ENCODE data around the gene NINJ1.

The NINJ1 gene

GRCh38 chr9:93129691-93130500 is 4.2 kb downstream of the NINJ1 start:
- no peak overlapping the region for H2BK5ac ChIP-seq (ENCODE audit: low read depth, low read length, poor library complexity)
- no peak overlapping the region for H3K9ac ChIP-seq (ENCODE audit: low read length)
- no peak overlapping the region for H3K27ac ChIP-seq (ENCODE audit: low read depth, low read length)
- no peak overlapping the region for H2BK120ac ChIP-seq (ENCODE audit: insufficient read depth, low read length, poor library complexity)
- no peak overlapping the region for H3K4me2 ChIP-seq (ENCODE audit: low read length)
- H3K27me3 ChIP-seq (ENCODE audit: insufficient read depth, low read length) = no peaks in the 10 kb centered on the region
- H3K4me3 ChIP-seq (ENCODE audit: low read depth, low read length) = no peak overlapping the region
- H3K14ac ChIP-seq (ENCODE audit: low read length) = no peak overlapping the region
- peaks cover 10% of the 10 kb centered on the region for H3K79me2 ChIP-seq (ENCODE audit: control insufficient read depth, insufficient read depth, low read length, poor library complexity)
- WGBS (ENCODE audit: extremely low coverage, insufficient coverage, insufficient read length) = no CpG with 5 or more reads among the region's 11 CpGs
- H4K12ac ChIP-seq (ENCODE audit: low read depth, low read length) = no peak overlapping the region
- H3K18ac ChIP-seq (ENCODE audit: low read length) = no peak overlapping the region
- H4K8ac ChIP-seq (ENCODE audit: low read depth, low read length) = no peak overlapping the region
- peaks cover under 1 to 8% of the 10 kb centered on the region in 2 experiments for H3K36me3 ChIP-seq (ENCODE audit: control insufficient read depth in 1 of 2, insufficient read depth in 2 of 2, low read length in 2 of 2)
- H2BK12ac ChIP-seq (ENCODE audit: low read length) = no peak overlapping the region
- peaks cover 17% of the 10 kb centered on the region for H3K79me1 ChIP-seq (ENCODE audit: low read length)
- no peak for DNase-seq
- H3K4me1 ChIP-seq (ENCODE audit: control insufficient read depth in 1 of 2, insufficient read depth in 2 of 2, low read length in 2 of 2) = peaks cover 26 to 30% of the 10 kb centered on the region in 2 experiments
- no peak overlapping the region for H4K91ac ChIP-seq (ENCODE audit: low read depth, low read length)
- no peak overlapping the region for H3K23ac ChIP-seq (ENCODE audit: low read length)
- H3K4ac ChIP-seq (ENCODE audit: low read depth, low read length) = no peak overlapping the region
- no peak overlapping the region for H2AK5ac ChIP-seq (ENCODE audit: low read length)
- H2AFZ ChIP-seq (ENCODE audit: insufficient read depth, low read length, poor library complexity) = no peak overlapping the region
- H3K9me3 ChIP-seq (ENCODE audit: insufficient read depth, low read depth, low read length) = peaks cover 3% of the 10 kb centered on the region

- H4K12ac ChIP-seq (ENCODE audit: low read depth, low read length) = no peak overlapping the region
- H3K36me3 ChIP-seq (ENCODE audit: control insufficient read depth in 1 of 2, insufficient read depth in 2 of 2, low read length in 2 of 2) = peaks cover 5 to 13% of the 10 kb centered on the region in 2 experiments
- no peak overlapping the region for H3K14ac ChIP-seq (ENCODE audit: low read length)
- H3K79me2 ChIP-seq (ENCODE audit: control insufficient read depth, insufficient read depth, low read length, poor library complexity) = peaks cover 7% of the 10 kb centered on the region
- H2BK120ac ChIP-seq (ENCODE audit: insufficient read depth, low read length, poor library complexity) = no peak overlapping the region
- H3K4ac ChIP-seq (ENCODE audit: low read depth, low read length) = no peak overlapping the region
- no peak for DNase-seq
- H3K4me2 ChIP-seq (ENCODE audit: low read length) = no peak overlapping the region
- no peak overlapping the region for H2AK5ac ChIP-seq (ENCODE audit: low read length)
- peaks cover 3% of the 10 kb centered on the region for H3K9me3 ChIP-seq (ENCODE audit: insufficient read depth, low read depth, low read length)
- no peaks in the 10 kb centered on the region for H3K27me3 ChIP-seq (ENCODE audit: insufficient read depth, low read length)
- no peak overlapping the region for H2BK5ac ChIP-seq (ENCODE audit: low read depth, low read length, poor library complexity)
- H3K79me1 ChIP-seq (ENCODE audit: low read length) = peaks cover 12% of the 10 kb centered on the region
- WGBS (ENCODE audit: extremely low coverage, insufficient coverage, insufficient read length) = no CpG with 5 or more reads among the region's 8 CpGs
- H2BK12ac ChIP-seq (ENCODE audit: low read length) = no peak overlapping the region
- no peak overlapping the region for H2AFZ ChIP-seq (ENCODE audit: insufficient read depth, low read length, poor library complexity)
- no peak overlapping the region for H4K91ac ChIP-seq (ENCODE audit: low read depth, low read length)
- no peak overlapping the region for H3K27ac ChIP-seq (ENCODE audit: low read depth, low read length)
- H3K9ac ChIP-seq (ENCODE audit: low read length) = no peak overlapping the region
- H3K4me1 ChIP-seq (ENCODE audit: control insufficient read depth in 1 of 2, insufficient read depth in 2 of 2, low read length in 2 of 2) = peaks cover 22 to 30% of the 10 kb centered on the region in 2 experiments
- no peak overlapping the region for H3K4me3 ChIP-seq (ENCODE audit: low read depth, low read length)
- H4K8ac ChIP-seq (ENCODE audit: low read depth, low read length) = no peak overlapping the region
- H3K23ac ChIP-seq (ENCODE audit: low read length) = no peak overlapping the region
- no peak overlapping the region for H3K18ac ChIP-seq (ENCODE audit: low read length)
Observed at GRCh38 chr9:93129286-93129685, 4.8 kb downstream of the NINJ1 start.

GRCh38 chr9:93128715-93129224 is 5.3 kb downstream of the NINJ1 start:
- Histone ChIP-seq H2BK120ac (ENCODE audit: insufficient read depth, low read length, poor library complexity) (no peak overlapping the region), H2AK5ac (ENCODE audit: low read length) (no peak overlapping the region), H2BK12ac (ENCODE audit: low read length) (no peak overlapping the region), H3K27ac (ENCODE audit: low read depth, low read length) (no peak overlapping the region), H3K36me3 (ENCODE audit: control insufficient read depth in 1 of 2, insufficient read depth in 2 of 2, low read length in 2 of 2) (peaks cover 6 to 13% of the 10 kb centered on the region in 2 experiments), H3K9ac (ENCODE audit: low read length) (no peak overlapping the region), H3K27me3 (ENCODE audit: insufficient read depth, low read length) (no peaks in the 10 kb centered on the region), H2AFZ (ENCODE audit: insufficient read depth, low read length, poor library complexity) (no peak overlapping the region), H4K91ac (ENCODE audit: low read depth, low read length) (no peak overlapping the region), H3K4me1 (ENCODE audit: control insufficient read depth in 1 of 2, insufficient read depth in 2 of 2, low read length in 2 of 2) (peaks cover 22 to 30% of the 10 kb centered on the region in 2 experiments), H3K4me3 (ENCODE audit: low read depth, low read length) (no peak overlapping the region), H4K12ac (ENCODE audit: low read depth, low read length) (no peak overlapping the region), H3K4ac (ENCODE audit: low read depth, low read length) (no peak overlapping the region), H3K18ac (ENCODE audit: low read length) (no peak overlapping the region), H4K8ac (ENCODE audit: low read depth, low read length) (no peak overlapping the region), H3K9me3 (ENCODE audit: insufficient read depth, low read depth, low read length) (peaks cover 3% of the 10 kb centered on the region), H3K79me2 (ENCODE audit: control insufficient read depth, insufficient read depth, low read length, poor library complexity) (peaks cover 4% of the 10 kb centered on the region), H3K23ac (ENCODE audit: low read length) (no peak overlapping the region), H3K4me2 (ENCODE audit: low read length) (no peak overlapping the region), H3K14ac (ENCODE audit: low read length) (no peak overlapping the region), H3K79me1 (ENCODE audit: low read length) (peaks cover 9% of the 10 kb centered on the region), H2BK5ac (ENCODE audit: low read depth, low read length, poor library complexity) (no peak overlapping the region)
- no peak for DNase-seq
- WGBS (ENCODE audit: extremely low coverage, insufficient coverage, insufficient read length) = no CpG with 5 or more reads among the region's 10 CpGs

- Histone ChIP-seq H4K91ac (ENCODE audit: low read depth, low read length) (no peak overlapping the region), H3K9ac (ENCODE audit: low read length) (no peak overlapping the region), H4K8ac (ENCODE audit: low read depth, low read length) (no peak overlapping the region), H3K36me3 (ENCODE audit: control insufficient read depth in 1 of 2, insufficient read depth in 2 of 2, low read length in 2 of 2) (peaks cover 10 to 15% of the 10 kb centered on the region in 2 experiments), H3K27ac (ENCODE audit: low read depth, low read length) (no peak overlapping the region), H3K18ac (ENCODE audit: low read length) (no peak overlapping the region), H3K4me2 (ENCODE audit: low read length) (no peak overlapping the region), H2AFZ (ENCODE audit: insufficient read depth, low read length, poor library complexity) (no peak overlapping the region), H3K9me3 (ENCODE audit: insufficient read depth, low read depth, low read length) (peaks cover 3% of the 10 kb centered on the region), H2BK120ac (ENCODE audit: insufficient read depth, low read length, poor library complexity) (no peak overlapping the region), H3K23ac (ENCODE audit: low read length) (no peak overlapping the region), H2AK5ac (ENCODE audit: low read length) (no peak overlapping the region), H3K14ac (ENCODE audit: low read length) (no peak overlapping the region), H2BK5ac (ENCODE audit: low read depth, low read length, poor library complexity) (no peak overlapping the region), H3K4me1 (ENCODE audit: control insufficient read depth in 1 of 2, insufficient read depth in 2 of 2, low read length in 2 of 2) (peaks cover 19 to 27% of the 10 kb centered on the region in 2 experiments), H2BK12ac (ENCODE audit: low read length) (no peak overlapping the region), H3K79me2 (ENCODE audit: control insufficient read depth, insufficient read depth, low read length, poor library complexity) (peaks cover 3% of the 10 kb centered on the region), H3K79me1 (ENCODE audit: low read length) (peaks cover 8% of the 10 kb centered on the region), H3K27me3 (ENCODE audit: insufficient read depth, low read length) (no peaks in the 10 kb centered on the region), H3K4ac (ENCODE audit: low read depth, low read length) (no peak overlapping the region), H4K12ac (ENCODE audit: low read depth, low read length) (no peak overlapping the region), H3K4me3 (ENCODE audit: low read depth, low read length) (no peak overlapping the region)
- no CpG with 5 or more reads among the region's 14 CpGs for whole genome bisulfite sequencing (ENCODE audit: extremely low coverage, insufficient coverage, insufficient read length)
- DNase-seq = no peak
Observed at GRCh38 chr9:93128011-93128714, 5.9 kb downstream of the NINJ1 start.
